ENCODE results near the gene KCNJ12.

- TF ChIP-seq ZNF423 (CRISPR knock-in tag; IDR thresholded peaks at IDR 0.05) (no peak), CTCF (IDR thresholded peaks at IDR 0.05) (no peak), IRF2 (CRISPR knock-in tag; IDR thresholded peaks at IDR 0.05; ENCODE audit: borderline replicate concordance, low read depth) (no peak), ZNF317 (CRISPR knock-in tag; IDR thresholded peaks at IDR 0.05; ENCODE audit: borderline replicate concordance, low read depth) (no peak), HMGXB4 (CRISPR knock-in tag; IDR thresholded peaks at IDR 0.05) (no peak), MAX (CRISPR knock-in tag; IDR thresholded peaks at IDR 0.05) (no peak), PRRX2 (CRISPR knock-in tag; IDR thresholded peaks at IDR 0.05) (no peak), ZNF425 (CRISPR knock-in tag; conservative IDR thresholded peaks at IDR 0.05) (no peak), NR3C1 (CRISPR knock-in tag; conservative IDR thresholded peaks at IDR 0.05; ENCODE audit: low read depth) (no peak), GABPB1 (CRISPR knock-in tag; IDR thresholded peaks at IDR 0.05) (no peak), SP1 (CRISPR knock-in tag; conservative IDR thresholded peaks at IDR 0.05) (no peak)
Measured at GRCh38 chr17:21396237-21396636, 20.1 kb downstream of the KCNJ12 start.
